ENCODE results near the gene THAP3.

- TF ChIP-seq CTCF (IDR thresholded peaks at IDR 0.05) (no peak), POLR2A (IDR thresholded peaks at IDR 0.05) (no peak), POLR2AphosphoS5 (IDR thresholded peaks at IDR 0.05) (no peak)
Measured at GRCh38 chr1:6638226-6638625, 13.6 kb downstream of the THAP3 start.
